OCI-LY7 (cell line): ENCODE results near the gene NFATC1. TPM values are rescaled to one million over a fixed set of nuclear protein-coding genes. Genes with fewer than 3 reads are reported as not detected.

ENCODE experiments used
- BruUV-seq: library from RNA; stranded (reverse); fragments of 400-500 nt; replicated peaks from 2 replicates; lab custom pipeline; 2021; lab: Mats Ljungman, UMichigan
- CTCF ChIA-PET: fragments of 300-600 bp; sonication (Branson Sonifier 250); formaldehyde crosslinking; loops from one replicate; lab custom pipeline; 2022; ENCODE audit warnings: antibody characterized with exemption; ENCODE audit not compliant: unreplicated experiment; lab: Charles Lee
- POLR2A ChIA-PET: fragments of 300-600 bp; sonication (Branson Sonifier 250); formaldehyde crosslinking; loops from one replicate; lab custom pipeline; 2022; ENCODE audit warnings: antibody characterized with exemption; lab: Charles Lee
- DNase-seq: peaks from one replicate; pipeline ENCODE4 v3.0.0-alpha.2; 2015; ENCODE audit warnings: low spot score
- H2AFZ ChIP-seq: fragments of 200-600 bp; sonication (generic), shearing (Covaris generic); 2 replicates; pipeline ENCODE4 v1.6.1; 2014; ENCODE audit warnings: mild to moderate bottlenecking, antibody characterized with exemption, low read length, moderate library complexity
- H3K27ac ChIP-seq: fragments of 200-600 bp; sonication (generic); 2 replicates; pipeline ENCODE4 v1.5.1; 2014; ENCODE audit warnings: mixed run types, low read depth, mild to moderate bottlenecking, moderate library complexity, low read length, inconsistent platforms; ENCODE audit not compliant: poor library complexity, severe bottlenecking
- H3K36me3 ChIP-seq: fragments of 200-600 bp; sonication (generic); 2 replicates; pipeline ENCODE4 v1.6.1; 2014; ENCODE audit warnings: mild to moderate bottlenecking, antibody characterized with exemption, low read length, moderate library complexity, mixed read lengths; ENCODE audit not compliant: insufficient read depth
- H3K4me1 ChIP-seq: fragments of 200-600 bp; sonication (generic); 2 replicates; pipeline ENCODE4 v1.5.1; 2014; ENCODE audit warnings: mild to moderate bottlenecking, low read length; ENCODE audit not compliant: insufficient read depth, poor library complexity, severe bottlenecking
- H3K4me2 ChIP-seq: fragments of 200-600 bp; sonication (generic); 2 replicates; pipeline ENCODE4 v1.6.1; 2014; ENCODE audit warnings: mild to moderate bottlenecking, low read length
- H3K4me3 ChIP-seq: fragments of 200-600 bp; sonication (generic); 2 replicates; pipeline ENCODE4 v1.5.1; 2014; ENCODE audit warnings: mild to moderate bottlenecking, low read depth, low read length; ENCODE audit not compliant: poor library complexity, severe bottlenecking
- H3K79me2 ChIP-seq: fragments of 200-600 bp; sonication (generic); 2 replicates; pipeline ENCODE4 v1.6.1; 2016; ENCODE audit warnings: low read depth, mild to moderate bottlenecking, low read length, moderate library complexity, mixed read lengths; ENCODE audit not compliant: insufficient read depth
- H3K9me2 ChIP-seq: fragments of 200-600 bp; sonication (generic); 2 replicates; pipeline ENCODE4 v1.6.1; 2016; ENCODE audit warnings: mild to moderate bottlenecking, low read length, mixed read lengths; ENCODE audit not compliant: insufficient read depth
- H3K9me3 ChIP-seq: fragments of 200-600 bp; sonication (generic); 2 replicates; pipeline ENCODE4 v1.6.1; 2014; ENCODE audit warnings: mild to moderate bottlenecking, mixed run types, low read length, mixed read lengths
- H4K20me1 ChIP-seq: fragments of 200-600 bp; sonication (generic); 2 replicates; pipeline ENCODE4 v1.6.1; 2014; ENCODE audit warnings: mild to moderate bottlenecking, antibody characterized with exemption, low read length, moderate library complexity, mixed read lengths; ENCODE audit not compliant: insufficient read depth
- CTCF ChIP-seq: fragments of 200-600 bp; sonication (generic); conservative IDR thresholded peaks from 2 replicates; pipeline ENCODE4 v1.5.1; 2014; ENCODE audit warnings: mild to moderate bottlenecking, antibody characterized with exemption, low read length, moderate library complexity, mixed read lengths
- EZH2phosphoT487 ChIP-seq: fragments of 200-600 bp; sonication (generic); IDR thresholded peaks from 2 replicates; pipeline ENCODE4 v1.6.1; 2018; ENCODE audit warnings: low read depth, borderline replicate concordance, mild to moderate bottlenecking, mixed run types, antibody characterized with exemption, low read length, moderate library complexity, mixed read lengths
- intact Hi-C: fragments of 100-400 bp; cut with micrococcal nuclease; formaldehyde crosslinking; loops from one replicate; pipeline ENCODE4 v1.10.0; 2022; ENCODE audit not compliant: unreplicated experiment
- total RNA-seq, 2 experiments: library from RNA; depleted of rRNA in 1 of 2; stranded (reverse); fragments of >200 nt in 1 of 2; shearing (Covaris generic) in 1 of 2; gene quantifications; 2 replicates each; pipeline ENCODE4 v1.2.3, GENCODE V29; 2014 to 2022

The NFATC1 gene
- total RNA-seq, 2 experiments from 2014 or later: 23.6 to 50.4 TPM

- POLR2A ChIA-PET: no interaction called here
- H3K9me2 ChIP-seq: no peaks in the 10 kb centered on the region
- no peak for TF ChIP-seq EZH2phosphoT487
- TF ChIP-seq CTCF: no peak
- no peak overlapping the region for H3K4me3 ChIP-seq
- no peaks in the 10 kb centered on the region for H3K9me3 ChIP-seq
- no peak for DNase-seq
- peaks cover 13% of the 10 kb centered on the region for H3K4me1 ChIP-seq
- no TSS peak for BruUV-seq
- no peak overlapping the region for H3K27ac ChIP-seq
- H3K4me2 ChIP-seq: no peak overlapping the region
- no peaks in the 10 kb centered on the region for H4K20me1 ChIP-seq
- no peak overlapping the region for H2AFZ ChIP-seq
- H3K79me2 ChIP-seq: peaks cover 40% of the 10 kb centered on the region
- intact Hi-C loops: no loop called here
- CTCF ChIA-PET: no interaction called here
- peaks cover 56% of the 10 kb centered on the region for H3K36me3 ChIP-seq
Observed at GRCh38 chr18:79410171-79410641, 14.5 kb downstream of the NFATC1 start.

GRCh38 chr18:79410731-79411613 is 15.2 kb downstream of the NFATC1 start:
- no peak for DNase-seq
- Histone ChIP-seq H3K4me1 (peaks cover 6% of the 10 kb centered on the region), H3K9me2 (no peaks in the 10 kb centered on the region), H4K20me1 (no peaks in the 10 kb centered on the region), H2AFZ (no peak overlapping the region), H3K9me3 (no peaks in the 10 kb centered on the region), H3K79me2 (peaks cover 32% of the 10 kb centered on the region), H3K27ac (no peak overlapping the region), H3K4me3 (no peak overlapping the region), H3K36me3 (peaks cover 56% of the 10 kb centered on the region), H3K4me2 (no peak overlapping the region)
- intact Hi-C loops: no loop called here
- BruUV-seq: TSS peak; percentile 48
- POLR2A ChIA-PET: no interaction called here
- TF ChIP-seq EZH2phosphoT487: no peak
- TF ChIP-seq CTCF: no peak
- CTCF ChIA-PET: no interaction called here
